ENCODE results near the gene ABCA5. TPM values are rescaled to one million over a fixed set of nuclear protein-coding genes. Genes with fewer than 3 reads are reported as not detected.

Gene ABCA5
- total RNA-seq, 1 experiment from 2014 or later, result 4.5 TPM

GRCh38 chr17:69357701-69358100 is 30.8 kb upstream of the ABCA5 start:
- Histone ChIP-seq H3K79me2 (ENCODE audit: insufficient read depth, low read length) (no peaks in the 10 kb centered on the region), H2BK5ac (ENCODE audit: insufficient read length, low read length) (no peak overlapping the region), H3K27me3 (ENCODE audit: insufficient read depth, low read length) (no peaks in the 10 kb centered on the region), H3K9me3 (ENCODE audit: control insufficient read depth, low read depth, low read length) (no peaks in the 10 kb centered on the region), H2BK120ac (ENCODE audit: low read depth, low read length, poor library complexity, severe bottlenecking) (no peak overlapping the region), H4K8ac (replicated peaks; ENCODE audit: insufficient read length, low read depth, low read length) (no peak overlapping the region), H3K9ac (ENCODE audit: extremely low read depth, insufficient read length, low read length) (no peak overlapping the region), H3K4me1 (ENCODE audit: insufficient read depth, low read length) (no peaks in the 10 kb centered on the region), H3K18ac (ENCODE audit: insufficient read length, low read depth, low read length) (no peak overlapping the region), H2BK20ac (ENCODE audit: low read depth, low read length, poor library complexity, severe bottlenecking) (no peak overlapping the region), H2BK15ac (ENCODE audit: low read depth, low read length) (no peak overlapping the region), H3K23ac (ENCODE audit: insufficient read length, low read depth, low read length) (no peak overlapping the region), H3T11ph (ENCODE audit: low read length) (no peak overlapping the region), H2BK12ac (ENCODE audit: insufficient read length, low read depth, low read length) (no peak overlapping the region), H3K4me2 (ENCODE audit: insufficient read depth, insufficient read length, low read length) (no peak overlapping the region), H3K56ac (ENCODE audit: insufficient read length, low read depth, low read length) (no peak overlapping the region), H3K4ac (ENCODE audit: low read depth, low read length) (no peak overlapping the region), H4K91ac (ENCODE audit: insufficient read length, low read depth, low read length) (no peak overlapping the region), H3K14ac (ENCODE audit: insufficient read depth, low read length) (no peak overlapping the region), H3K23me2 (ENCODE audit: insufficient read length, low read depth, low read length, poor library complexity, severe bottlenecking) (no peaks in the 10 kb centered on the region), H4K20me1 (ENCODE audit: control insufficient read depth, insufficient read depth, insufficient read length) (no peaks in the 10 kb centered on the region), H2AK5ac (ENCODE audit: insufficient read length, low read length) (no peak overlapping the region), H3K79me1 (ENCODE audit: insufficient read depth, low read depth, low read length, poor library complexity, severe bottlenecking) (no peaks in the 10 kb centered on the region), H4K5ac (ENCODE audit: insufficient read length, low read depth, low read length) (no peak overlapping the region), H3K27ac (ENCODE audit: insufficient read length, low read depth, low read length) (no peak overlapping the region), H2AFZ (ENCODE audit: low read length) (no peak overlapping the region)
- H3K27me3 Mint-ChIP-seq (ENCODE audit: low read depth), result no peaks in the 10 kb centered on the region
- peak overlapping the region in 1 of 3 experiments; percentile 40; a peak in 1 of 7 replicates for H3K27ac Mint-ChIP-seq
- no peak overlapping the region for H3K4me3 Mint-ChIP-seq
- no peaks in the 10 kb centered on the region for H3K9me3 Mint-ChIP-seq
- WGBS (ENCODE audit: extremely low coverage, insufficient read length, low lambda C conversion rate), result no CpG with 5 or more reads among the region's 2 CpGs
- DNase-seq, result no peak
- no peaks in the 10 kb centered on the region for H3K36me3 Mint-ChIP-seq (ENCODE audit: insufficient read depth in 1 of 3, low read depth in 3 of 3)
- peaks cover 11 to 13% of the 10 kb centered on the region in 2 experiments for H3K4me1 Mint-ChIP-seq
- TF ChIP-seq CTCF (conservative IDR thresholded peaks at IDR 0.05), result no peak

Data from H9 (cell line).